Neuronal stem cell (in vitro differentiated cells): ENCODE results near the gene WDR4.

Experiments used
- DNase-seq: peaks from one replicate; pipeline ENCODE4 v3.0.0-alpha.2; 2013; ENCODE audit warnings: low spot score
- H2AFZ ChIP-seq: one replicate; pipeline ENCODE4 v1.6.1; 2013; ENCODE audit warnings: mild to moderate bottlenecking, low read length, inconsistent platforms
- H2AK5ac ChIP-seq: 2 replicates; pipeline ENCODE4 v1.6.1; 2013; ENCODE audit warnings: low read depth, mild to moderate bottlenecking, inconsistent platforms, low read length, moderate library complexity, mixed read lengths
- H2BK120ac ChIP-seq: 2 replicates; pipeline ENCODE4 v1.6.1; 2013; ENCODE audit warnings: low read depth, mild to moderate bottlenecking, inconsistent platforms, low read length, moderate library complexity, mixed read lengths
- H2BK12ac ChIP-seq: one replicate; pipeline ENCODE4 v1.6.1; 2013; ENCODE audit warnings: low read length, inconsistent platforms
- H2BK15ac ChIP-seq: 2 replicates; pipeline ENCODE4 v1.6.1; 2013; ENCODE audit warnings: mild to moderate bottlenecking, low read length, inconsistent platforms, mixed read lengths
- H2BK5ac ChIP-seq: one replicate; pipeline ENCODE4 v1.6.1; 2013; ENCODE audit warnings: inconsistent platforms, mild to moderate bottlenecking, low read length, moderate library complexity
- H3K14ac ChIP-seq: one replicate; pipeline ENCODE4 v1.6.1; 2013; ENCODE audit warnings: low read length, inconsistent platforms
- H3K18ac ChIP-seq: 2 replicates; pipeline ENCODE4 v1.6.1; 2013; ENCODE audit warnings: low read length, inconsistent platforms
- H3K23ac ChIP-seq: 2 replicates; pipeline ENCODE4 v1.6.1; 2013; ENCODE audit warnings: low read depth, mild to moderate bottlenecking, mixed read lengths, low read length, inconsistent platforms; ENCODE audit not compliant: poor library complexity
- H3K27ac ChIP-seq: replicated peaks from 3 replicates; pipeline ENCODE4 v1.5.1; 2013; ENCODE audit warnings: low read length, inconsistent platforms
- H3K27me3 ChIP-seq, 3 experiments: 2 replicates each; pipeline ENCODE4 v1.6.1; 2013; ENCODE audit warnings: low read length in 3 of 3, mild to moderate bottlenecking in 2 of 3, inconsistent platforms in 1 of 3, low read depth in 1 of 3, mixed read lengths in 1 of 3, moderate library complexity in 1 of 3; ENCODE audit not compliant: control insufficient read depth in 3 of 3, insufficient read depth in 3 of 3
- H3K36me3 ChIP-seq, 2 donors: replicated peaks in 1 of 2; 2 replicates each; pipeline ENCODE4 v1.6.1; 2013; ENCODE audit warnings: low read length in 2 of 2; ENCODE audit not compliant: control insufficient read depth in 2 of 2, insufficient read depth in 2 of 2
- H3K4ac ChIP-seq: 2 replicates; pipeline ENCODE4 v1.6.1; 2013; ENCODE audit warnings: inconsistent platforms, mild to moderate bottlenecking, low read length, moderate library complexity
- H3K4me1 ChIP-seq, 2 donors: 1 replicate in 1 of 2; 2 replicates in 1 of 2; pipeline ENCODE4 v1.6.1; 2013; ENCODE audit warnings: low read length in 2 of 2, low read depth in 1 of 2; ENCODE audit not compliant: control insufficient read depth in 2 of 2, insufficient read depth in 1 of 2
- H3K4me2 ChIP-seq: one replicate; pipeline ENCODE4 v1.6.1; 2013; ENCODE audit warnings: mild to moderate bottlenecking, low read length, inconsistent platforms; ENCODE audit not compliant: insufficient read depth, poor library complexity, severe bottlenecking
- H3K4me3 ChIP-seq, 2 donors: 2 replicates each; pipeline ENCODE4 v1.5.1; 2013; ENCODE audit warnings: low read length in 2 of 2, mild to moderate bottlenecking in 2 of 2, inconsistent platforms in 1 of 2, moderate library complexity in 1 of 2
- H3K79me1 ChIP-seq: one replicate; pipeline ENCODE4 v1.6.1; 2013; ENCODE audit warnings: low read depth, mild to moderate bottlenecking, inconsistent platforms, low read length, moderate library complexity
- H3K9ac ChIP-seq: one replicate; pipeline ENCODE4 v1.6.1; 2013; ENCODE audit warnings: mild to moderate bottlenecking, low read depth, low read length, inconsistent platforms; ENCODE audit not compliant: poor library complexity
- H3K9me3 ChIP-seq, 2 donors: replicated peaks in 1 of 2; 2 replicates each; pipeline versions ENCODE3 to v1.6.1; 2013; ENCODE audit warnings: low read length in 2 of 2, mild to moderate bottlenecking in 2 of 2, inconsistent platforms in 1 of 2, low read depth in 1 of 2, mixed read lengths in 1 of 2, moderate library complexity in 1 of 2; ENCODE audit not compliant: control insufficient read depth in 2 of 2, insufficient read depth in 1 of 2
- H4K8ac ChIP-seq: one replicate; pipeline ENCODE4 v1.6.1; 2013; ENCODE audit warnings: low read depth, mild to moderate bottlenecking, inconsistent platforms, low read length, moderate library complexity
- H4K91ac ChIP-seq: one replicate; pipeline ENCODE4 v1.6.1; 2013; ENCODE audit warnings: low read length, low read depth, mild to moderate bottlenecking, inconsistent platforms; ENCODE audit not compliant: poor library complexity
- WGBS, 2 donors: extraction: QIAGEN DNeasy Blood & Tissue Kit; methylation state at CpG; one replicate each; pipeline ENCODE4 v1.1.7; 2013; ENCODE audit warnings: missing lambda C conversion rate in 2 of 2, mixed read lengths in 1 of 2; ENCODE audit not compliant: insufficient read length in 2 of 2, insufficient replicate concordance in 1 of 2; ENCODE audit errors: extremely low coverage in 2 of 2; 5-methylcytosine and 5-hydroxymethylcytosine counted together

The WDR4 gene

DNA sequence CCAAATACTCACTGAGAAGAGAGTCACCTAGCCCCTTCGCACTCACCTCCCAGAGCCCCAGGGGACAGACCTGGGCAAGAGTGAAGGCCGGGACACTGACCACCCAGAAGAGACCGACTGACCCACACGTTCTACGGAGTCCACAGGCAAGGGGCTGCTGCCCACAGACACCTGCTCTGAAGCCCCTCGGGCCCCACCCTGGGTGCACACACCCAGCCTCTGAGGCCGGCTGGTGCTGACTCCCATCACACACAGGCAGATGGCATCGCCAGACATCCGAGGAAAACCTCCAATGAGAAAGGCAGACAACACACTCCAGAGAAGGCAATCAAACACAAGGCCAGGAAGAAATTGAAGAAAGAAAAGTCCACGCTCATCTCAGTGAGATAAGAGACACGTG, 22.1 kb downstream of the WDR4 start:
- WGBS, 2 donors: no CpG with 5 or more reads among the region's 11 CpGs
- Histone ChIP-seq H3K14ac (no peak overlapping the region), H3K4me2 (no peak overlapping the region), H2BK120ac (no peak overlapping the region), H3K27ac (no peak overlapping the region), H3K9me3 (no peaks in the 10 kb centered on the region), H2AFZ (no peak overlapping the region), H2AK5ac (no peak overlapping the region), H4K91ac (no peak overlapping the region), H3K18ac (no peak overlapping the region), H3K27me3 (no peaks in the 10 kb centered on the region), H3K79me1 (peaks cover 10% of the 10 kb centered on the region), H3K4me3 (no peak overlapping the region), H2BK15ac (no peak overlapping the region), H4K8ac (no peak overlapping the region), H2BK12ac (no peak overlapping the region), H3K23ac (no peak overlapping the region), H2BK5ac (no peak overlapping the region), H3K9ac (no peak overlapping the region), H3K36me3 (peaks cover 44 to 95% of the 10 kb centered on the region in 2 donors), H3K4me1 (no peaks in the 10 kb centered on the region), H3K4ac (no peak overlapping the region)
- DNase-seq: no peak

DNA sequence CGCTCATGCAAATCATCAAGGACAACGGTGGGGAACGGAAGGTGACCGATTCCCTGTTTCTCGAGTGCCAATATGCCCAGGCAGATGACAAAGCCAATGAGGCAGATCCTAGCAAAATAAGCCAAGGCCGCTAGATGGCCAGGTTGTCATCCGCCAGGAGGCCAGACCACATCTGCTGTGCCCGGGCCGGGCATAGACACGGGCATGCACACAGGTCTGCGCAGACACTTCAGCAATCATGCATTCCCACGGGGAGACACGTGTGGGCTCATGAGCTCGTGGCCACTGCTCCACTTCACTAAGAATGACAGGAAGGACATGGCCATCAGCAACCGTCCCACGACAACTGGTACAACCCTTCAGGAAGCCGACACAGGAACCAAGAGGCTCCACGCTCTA, 23.4 kb downstream of the WDR4 start:
- H3K4me1 ChIP-seq: no peaks in the 10 kb centered on the region
- no peak overlapping the region for H4K8ac ChIP-seq
- no peak overlapping the region for H2AK5ac ChIP-seq
- no CpG with 5 or more reads among the region's 18 CpGs for WGBS, 2 donors
- no peak overlapping the region for H2BK120ac ChIP-seq
- H3K79me1 ChIP-seq: peaks cover 8% of the 10 kb centered on the region
- no peak overlapping the region for H3K9ac ChIP-seq
- H2BK5ac ChIP-seq: no peak overlapping the region
- no peak overlapping the region for H3K18ac ChIP-seq
- no peak overlapping the region for H2BK15ac ChIP-seq
- no peak overlapping the region for H2AFZ ChIP-seq
- no peaks in the 10 kb centered on the region for H3K9me3 ChIP-seq
- H3K4me2 ChIP-seq: no peak overlapping the region
- no peak for DNase-seq
- no peak overlapping the region for H3K23ac ChIP-seq
- H3K14ac ChIP-seq: no peak overlapping the region
- H3K4me3 ChIP-seq: no peak overlapping the region
- no peak overlapping the region for H4K91ac ChIP-seq
- peaks cover 49 to 98% of the 10 kb centered on the region in 2 donors for H3K36me3 ChIP-seq
- no peak overlapping the region for H3K27ac ChIP-seq
- H2BK12ac ChIP-seq: no peak overlapping the region
- H3K4ac ChIP-seq: no peak overlapping the region
- no peaks in the 10 kb centered on the region for H3K27me3 ChIP-seq

DNA sequence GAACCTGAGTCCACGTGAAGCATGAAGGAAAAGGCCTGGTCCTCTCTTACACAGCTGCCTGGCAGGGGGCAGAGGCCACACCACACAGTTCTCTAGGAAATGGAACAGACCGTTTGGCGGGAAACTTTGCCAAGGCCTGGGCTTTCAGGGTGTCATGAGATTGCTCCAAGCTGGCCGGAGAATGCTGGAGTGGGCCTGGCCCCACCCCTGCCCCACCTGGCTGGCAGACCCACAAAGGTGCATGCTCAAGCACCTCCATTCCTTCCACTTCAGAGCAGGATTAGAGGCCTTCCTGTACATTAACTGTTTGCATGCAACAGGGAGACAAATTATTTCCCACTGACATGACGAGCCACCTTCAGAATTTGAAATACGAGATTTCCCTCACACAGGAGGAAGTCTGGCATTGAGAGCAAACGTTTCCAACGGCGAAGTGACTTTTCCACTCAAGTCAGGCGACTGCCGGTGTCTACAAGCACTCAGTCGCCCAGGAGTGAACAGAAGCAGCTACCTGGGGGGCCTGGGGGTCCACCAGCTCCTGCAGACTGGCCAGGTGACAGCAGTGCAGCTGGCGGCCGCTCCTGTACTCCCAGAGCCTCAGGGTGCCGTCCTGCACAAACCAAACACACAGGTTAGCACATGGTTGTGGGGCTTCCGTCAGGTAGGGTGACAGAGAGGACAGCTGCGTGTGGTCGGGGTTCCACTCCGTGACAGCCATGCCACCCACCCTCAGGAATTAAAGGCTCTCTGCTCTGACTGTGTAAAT, 24.0 kb downstream of the WDR4 start:
- Histone ChIP-seq H3K9me3 (no peaks in the 10 kb centered on the region), H3K9ac (no peak overlapping the region), H3K36me3 (peaks cover 53 to 99% of the 10 kb centered on the region in 2 donors), H3K14ac (no peak overlapping the region), H3K4me2 (no peak overlapping the region), H2AK5ac (no peak overlapping the region), H2BK15ac (no peak overlapping the region), H3K4me1 (no peaks in the 10 kb centered on the region), H4K91ac (no peak overlapping the region), H3K18ac (no peak overlapping the region), H3K79me1 (peaks cover 6% of the 10 kb centered on the region), H2BK5ac (no peak overlapping the region), H3K27ac (no peak overlapping the region), H2BK12ac (no peak overlapping the region), H3K4ac (no peak overlapping the region), H4K8ac (no peak overlapping the region), H3K4me3 (no peak overlapping the region), H2AFZ (no peak overlapping the region), H3K27me3 (no peaks in the 10 kb centered on the region), H2BK120ac (no peak overlapping the region), H3K23ac (no peak overlapping the region)
- no CpG with 5 or more reads among the region's 19 CpGs for WGBS, 2 donors
- DNase-seq: no peak

DNA sequence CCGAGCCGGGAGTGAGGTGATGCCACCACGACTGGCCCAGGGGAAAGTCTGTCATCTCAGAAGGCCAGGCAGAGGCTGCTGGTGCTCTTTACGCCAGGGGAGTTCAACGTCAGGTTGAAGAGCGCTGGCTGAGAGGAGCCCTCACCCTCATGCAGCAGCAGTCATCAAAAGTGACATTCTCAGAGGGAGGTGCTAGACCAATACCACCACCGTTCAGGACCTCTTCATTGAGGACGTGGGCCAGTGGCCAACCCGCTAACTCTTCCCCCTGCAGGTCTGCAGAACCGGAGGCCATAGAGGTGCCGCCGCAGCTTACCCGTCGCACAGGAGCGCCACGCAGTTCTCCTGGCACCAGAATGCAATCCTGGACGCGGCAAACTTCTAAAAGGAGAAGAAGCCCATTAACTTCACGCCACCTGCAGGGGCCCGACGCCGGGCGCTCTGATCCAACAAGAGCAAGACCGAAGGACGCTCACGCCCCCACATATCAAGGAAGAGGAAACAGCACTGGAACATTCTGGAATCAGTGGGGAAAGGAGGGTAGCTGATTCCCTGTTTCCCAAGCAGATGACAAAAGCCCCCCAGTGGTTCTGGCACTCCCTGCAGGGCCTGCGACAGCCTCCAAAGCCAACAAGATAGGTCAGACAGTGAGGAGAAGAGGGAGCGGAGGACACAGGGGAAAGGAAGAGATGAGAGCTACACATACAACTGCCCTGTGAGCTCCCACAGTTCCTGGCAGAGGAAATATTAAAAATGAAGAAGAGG, 24.9 kb downstream of the WDR4 start:
- peak overlapping the region in 1 of 2 donors; percentile 4 for H3K4me3 ChIP-seq
- peak overlapping the region; percentile 60 for H3K23ac ChIP-seq
- H3K4ac ChIP-seq: no peak overlapping the region
- peaks cover 7% of the 10 kb centered on the region for H3K79me1 ChIP-seq
- H3K27me3 ChIP-seq: no peaks in the 10 kb centered on the region
- H2BK12ac ChIP-seq: no peak overlapping the region
- no peak overlapping the region for H3K14ac ChIP-seq
- H2AFZ ChIP-seq: no peak overlapping the region
- H3K4me2 ChIP-seq: no peak overlapping the region
- no peaks in the 10 kb centered on the region for H3K4me1 ChIP-seq
- H3K27ac ChIP-seq: no peak overlapping the region
- peaks cover 59 to 99% of the 10 kb centered on the region in 2 donors for H3K36me3 ChIP-seq
- no peak overlapping the region for H2BK15ac ChIP-seq
- no peak overlapping the region for H3K9ac ChIP-seq
- no peak overlapping the region for H2BK120ac ChIP-seq
- no peak overlapping the region for H4K8ac ChIP-seq
- H4K91ac ChIP-seq: no peak overlapping the region
- no peak overlapping the region for H3K18ac ChIP-seq
- no peak overlapping the region for H2AK5ac ChIP-seq
- peaks cover 0 to under 1% of the 10 kb centered on the region in 2 donors for H3K9me3 ChIP-seq
- DNase-seq: no peak
- no CpG with 5 or more reads among the region's 28 CpGs for WGBS, 2 donors
- H2BK5ac ChIP-seq: no peak overlapping the region
